HTR-8/SVneo (cell line): ENCODE measurements around the gene LST1.
"Not testable (repeated sequence)": the region's sequence is repeated elsewhere in the genome, so short reads cannot be mapped to it uniquely, and the experiment has no call there.

Experiments used
- DNase-seq: peaks from one replicate; pipeline ENCODE4 v3.0.0; 2011; ENCODE audit warnings: low spot score, mixed read lengths; ENCODE audit not compliant: insufficient read length
- FAIRE-seq: peaks from 2 replicates; lab custom pipeline; 2011; peaks lifted over from hg19 to GRCh38; lab: Jason Lieb, UNC

Gene LST1

DNA sequence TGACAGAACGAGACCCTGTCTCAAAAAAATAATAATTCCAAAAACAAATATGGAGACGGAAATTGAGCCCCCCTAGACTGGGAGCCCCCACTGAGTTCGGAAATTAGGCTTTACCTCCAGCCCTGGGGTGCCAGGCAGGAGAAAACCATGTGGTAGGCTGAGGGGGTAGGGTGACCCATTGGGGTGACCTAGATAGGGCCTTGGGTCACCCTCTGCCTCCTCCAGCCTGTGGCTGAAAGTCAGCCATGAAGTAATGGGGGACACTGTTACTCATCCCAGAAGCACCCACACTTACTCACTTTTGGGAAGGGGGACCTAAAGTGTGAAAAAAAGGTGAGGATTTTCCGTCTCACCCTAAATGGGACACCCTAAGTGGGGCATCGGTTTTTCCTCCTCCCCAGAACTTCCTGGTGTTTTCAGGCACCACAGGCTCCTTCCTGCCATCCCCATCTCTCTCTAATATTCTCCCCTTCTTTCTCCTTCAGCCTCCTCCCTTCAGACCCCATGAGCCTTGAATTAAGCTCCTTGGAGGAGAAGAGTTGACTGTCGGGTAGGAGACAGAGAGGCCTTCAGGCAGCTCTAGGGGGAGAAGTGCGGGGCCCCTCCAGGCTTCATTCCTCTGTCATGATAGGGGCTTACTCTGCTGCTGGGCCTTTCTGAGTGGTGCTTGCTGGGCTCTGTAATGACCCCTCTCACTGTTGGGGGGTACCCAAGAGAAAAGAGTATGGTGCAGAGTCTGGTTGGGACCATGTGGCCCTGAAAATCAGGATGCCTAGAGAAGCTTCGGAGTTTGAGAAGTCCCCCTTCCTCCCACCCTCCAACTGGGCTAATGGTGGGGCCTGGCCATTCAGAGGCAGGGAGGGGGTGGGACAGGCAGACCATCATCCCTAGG, 6.3 kb upstream of the LST1 start:
- FAIRE-seq (no peak), DNase-seq (no peak)

DNA sequence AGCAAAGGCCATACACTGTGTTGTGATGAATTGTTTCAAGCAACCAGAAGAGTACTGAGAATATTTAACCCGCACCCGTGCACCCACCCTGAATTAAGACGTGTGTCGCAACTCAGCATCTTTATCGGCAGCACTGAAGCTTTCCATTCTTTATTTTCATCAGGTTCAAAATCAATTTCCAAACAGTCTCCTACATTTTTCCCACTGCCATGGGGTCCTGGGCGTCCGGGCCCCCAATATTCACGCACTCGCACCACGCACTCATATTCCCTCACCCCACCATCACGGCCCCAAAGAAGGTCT, 5.7 kb upstream of the LST1 start:
- FAIRE-seq (no peak), DNase-seq (no peak)

DNA sequence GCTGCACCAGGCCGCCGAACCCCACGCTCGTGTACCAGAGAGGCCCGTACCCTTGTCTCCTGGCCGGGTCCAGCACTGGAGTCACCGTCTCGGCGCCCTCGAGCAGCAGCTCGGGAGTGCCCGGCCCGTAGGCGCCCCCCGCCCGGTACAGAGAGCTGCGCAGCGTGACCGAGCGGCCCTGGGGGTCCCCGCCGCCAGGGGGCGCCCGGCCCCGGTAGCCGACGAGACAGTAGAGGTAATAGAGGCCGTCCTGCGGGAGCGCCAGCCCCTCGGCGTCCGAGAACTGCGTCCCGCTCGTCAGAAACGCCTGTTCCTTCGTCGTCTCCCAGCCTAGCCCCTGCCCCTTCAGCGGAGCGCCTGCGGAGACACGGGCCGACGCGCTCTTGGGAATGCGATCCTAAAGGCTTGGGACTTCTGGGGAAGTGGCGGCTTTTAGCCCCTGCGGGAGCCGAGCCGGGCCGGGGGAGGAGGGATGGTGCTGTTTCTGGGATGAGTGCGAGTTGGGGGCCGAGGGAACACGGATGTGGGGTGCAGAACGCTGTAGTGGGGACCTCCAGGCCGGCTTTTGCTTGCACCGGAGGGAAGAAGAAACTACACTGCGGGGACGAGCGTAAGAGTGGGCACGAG, 5.2 kb upstream of the LST1 start:
- DNase-seq (peak; percentile 90), FAIRE-seq (no peak)

DNA sequence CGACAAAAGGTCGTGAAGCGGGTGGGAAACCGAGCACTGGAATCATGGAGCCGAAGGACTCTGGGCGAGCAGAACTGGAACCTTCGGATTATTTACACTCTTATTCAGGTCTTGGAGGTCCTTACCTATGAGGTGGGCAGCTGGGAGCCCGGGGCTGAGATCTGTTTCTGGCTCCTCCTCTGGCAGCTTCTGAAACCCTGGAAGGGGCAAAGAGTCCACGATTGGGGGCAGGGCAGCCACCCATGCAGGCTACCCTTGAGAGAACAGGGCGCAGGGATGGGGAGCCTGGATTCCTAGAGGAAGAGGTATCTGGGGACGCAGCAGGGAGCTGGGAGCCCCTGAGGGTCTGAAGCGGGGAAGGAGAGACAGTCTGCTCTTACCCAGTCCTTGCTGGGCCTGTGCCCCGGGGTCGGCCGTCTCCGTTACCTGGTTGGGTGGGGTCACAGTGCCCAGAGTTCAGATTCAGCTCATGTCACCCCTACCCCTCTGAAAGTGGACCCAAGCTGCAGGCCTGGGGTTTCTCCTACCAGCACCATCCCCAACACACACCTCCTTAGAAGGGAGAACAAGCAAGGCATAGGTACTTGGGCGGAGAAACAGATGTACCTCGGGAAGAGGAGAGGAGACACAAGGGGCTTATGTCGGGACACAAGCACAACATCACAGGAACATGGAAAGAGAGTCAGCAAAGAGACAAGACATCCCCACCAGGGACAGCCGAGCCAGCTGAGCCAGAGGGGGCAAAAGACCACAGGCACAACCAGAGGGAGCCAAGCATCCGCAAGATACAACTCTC, 4.4 kb upstream of the LST1 start:
- DNase-seq (no peak), FAIRE-seq (no peak)

DNA sequence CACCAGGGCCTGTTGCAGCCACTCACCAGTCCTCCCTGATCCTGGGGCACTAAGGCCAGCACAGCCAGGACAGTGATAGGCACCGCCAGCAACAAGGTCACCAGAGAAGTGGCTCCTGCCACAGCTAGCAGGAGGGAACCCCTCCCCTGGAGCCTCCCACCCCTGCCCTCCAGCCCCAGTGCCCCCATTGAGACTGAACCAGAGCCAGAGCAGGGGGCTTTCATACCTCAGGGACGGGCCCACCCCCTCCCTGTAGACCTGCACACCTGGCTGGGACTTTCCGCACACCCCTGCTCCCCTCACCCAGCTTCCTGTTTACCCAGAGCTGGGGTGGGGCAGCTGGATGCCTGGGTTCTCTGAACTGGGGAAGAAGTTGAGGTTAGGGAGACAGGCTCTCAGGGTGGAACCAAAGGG, 3.8 kb upstream of the LST1 start, which contains the start of gene LTB:
TSS of gene LTB (minus strand) at position 195 of the 414 bp plus-strand sequence. CDS start at position 188, 7 bp downstream.
- DNase-seq (no peak), FAIRE-seq (no peak)

DNA sequence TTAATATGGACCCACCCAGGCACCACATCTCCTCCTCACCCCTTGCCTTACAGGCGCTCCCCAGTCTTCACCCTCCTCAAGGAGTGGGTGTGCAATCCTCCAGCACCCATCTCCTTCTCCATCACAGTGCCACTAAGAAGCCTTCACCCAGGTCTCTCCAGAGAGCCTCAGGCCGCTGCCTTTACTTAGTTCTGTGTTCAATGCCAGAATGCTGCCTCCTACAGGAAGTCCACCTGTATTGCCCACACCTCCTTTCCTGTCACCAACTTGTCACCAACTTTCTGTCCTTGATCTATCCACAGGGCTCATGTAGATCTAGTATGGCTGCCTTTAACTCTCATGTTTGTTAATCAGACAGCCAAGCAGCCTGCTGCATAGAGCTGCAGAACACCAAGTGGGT, 586 bp upstream of the LST1 start:
- DNase-seq (no peak), FAIRE-seq (peak; percentile 20)

DNA sequence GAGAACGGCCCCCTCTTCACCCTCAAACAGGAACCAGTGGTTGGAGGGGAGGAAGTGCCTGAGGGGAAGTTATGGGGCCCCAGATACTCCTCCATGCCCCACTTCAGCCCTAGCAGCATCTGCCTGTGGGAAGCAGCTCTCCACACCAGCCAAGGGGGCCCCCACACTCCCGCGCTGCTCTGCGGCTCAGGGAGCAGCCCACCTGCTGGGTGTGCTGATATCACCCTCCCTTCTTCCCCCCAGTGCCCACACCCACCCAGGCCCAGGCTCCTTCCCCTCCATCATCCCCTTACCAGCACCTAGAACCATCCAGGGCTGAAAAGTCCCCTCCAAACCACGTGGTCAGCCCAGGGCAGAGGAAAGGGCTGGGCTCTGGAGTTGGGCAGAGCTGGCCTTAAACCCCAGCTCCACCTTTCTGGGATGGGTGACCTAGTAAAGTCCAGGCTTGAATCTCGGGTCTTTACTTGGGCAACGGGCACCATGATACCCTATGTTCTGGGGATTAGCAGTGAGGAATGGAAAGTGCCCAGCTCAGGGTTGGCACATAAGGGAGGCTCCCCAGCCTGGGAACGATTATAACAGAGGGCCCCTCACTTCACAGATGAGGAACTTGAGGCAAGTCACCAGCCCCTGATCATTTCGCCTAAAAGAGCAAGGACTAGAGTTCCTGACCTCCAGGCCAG, 663 bp downstream of the LST1 start:
- DNase-seq (no peak), FAIRE-seq (no peak)

DNA sequence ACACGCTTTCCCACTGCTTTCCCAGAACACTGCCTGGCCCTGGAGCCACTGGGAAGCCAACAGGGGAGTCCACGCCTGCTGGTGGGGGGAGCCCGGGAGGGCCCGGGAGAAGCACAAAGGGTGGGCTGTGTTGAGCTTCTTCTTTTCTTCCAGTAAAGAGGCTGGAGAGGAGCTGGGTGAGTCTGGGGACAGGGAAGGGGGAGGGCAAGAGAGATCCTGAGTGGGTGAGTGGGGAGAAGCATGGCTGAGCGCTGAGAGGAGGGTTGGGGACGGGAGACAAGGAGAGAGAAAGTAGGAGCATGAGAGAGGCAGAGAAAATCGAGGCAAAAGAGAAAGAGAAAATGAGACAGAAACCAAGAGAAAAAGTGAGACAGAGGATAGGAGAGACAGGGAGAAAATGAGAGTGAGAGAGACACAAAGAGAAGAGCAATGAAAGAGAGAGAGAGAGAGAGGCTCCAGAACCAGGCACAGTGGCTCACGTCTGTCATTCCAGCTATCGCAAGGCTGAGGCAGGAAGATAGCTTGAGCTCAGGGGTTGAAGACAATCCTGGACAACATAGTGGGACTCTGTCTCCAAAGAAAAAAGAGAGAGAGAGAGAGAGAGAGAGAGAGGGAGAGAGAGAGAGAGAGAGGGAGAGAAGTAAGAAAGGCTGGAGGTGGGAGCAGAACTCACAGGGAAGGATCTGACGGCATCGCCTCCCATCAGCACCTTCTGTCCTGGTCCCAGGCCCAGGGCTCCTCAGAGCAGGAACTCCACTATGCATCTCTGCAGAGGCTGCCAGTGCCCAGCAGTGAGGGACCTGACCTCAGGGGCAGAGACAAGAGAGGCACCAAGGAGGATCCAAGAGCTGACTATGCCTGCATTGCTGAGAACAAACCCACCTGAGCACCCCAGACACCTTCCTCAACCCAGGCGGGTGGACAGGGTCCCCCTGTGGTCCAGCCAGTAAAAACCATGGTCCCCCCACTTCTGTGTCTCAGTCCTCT, 2.0 kb downstream of the LST1 start:
- DNase-seq (no peak), FAIRE-seq (no peak)

DNA sequence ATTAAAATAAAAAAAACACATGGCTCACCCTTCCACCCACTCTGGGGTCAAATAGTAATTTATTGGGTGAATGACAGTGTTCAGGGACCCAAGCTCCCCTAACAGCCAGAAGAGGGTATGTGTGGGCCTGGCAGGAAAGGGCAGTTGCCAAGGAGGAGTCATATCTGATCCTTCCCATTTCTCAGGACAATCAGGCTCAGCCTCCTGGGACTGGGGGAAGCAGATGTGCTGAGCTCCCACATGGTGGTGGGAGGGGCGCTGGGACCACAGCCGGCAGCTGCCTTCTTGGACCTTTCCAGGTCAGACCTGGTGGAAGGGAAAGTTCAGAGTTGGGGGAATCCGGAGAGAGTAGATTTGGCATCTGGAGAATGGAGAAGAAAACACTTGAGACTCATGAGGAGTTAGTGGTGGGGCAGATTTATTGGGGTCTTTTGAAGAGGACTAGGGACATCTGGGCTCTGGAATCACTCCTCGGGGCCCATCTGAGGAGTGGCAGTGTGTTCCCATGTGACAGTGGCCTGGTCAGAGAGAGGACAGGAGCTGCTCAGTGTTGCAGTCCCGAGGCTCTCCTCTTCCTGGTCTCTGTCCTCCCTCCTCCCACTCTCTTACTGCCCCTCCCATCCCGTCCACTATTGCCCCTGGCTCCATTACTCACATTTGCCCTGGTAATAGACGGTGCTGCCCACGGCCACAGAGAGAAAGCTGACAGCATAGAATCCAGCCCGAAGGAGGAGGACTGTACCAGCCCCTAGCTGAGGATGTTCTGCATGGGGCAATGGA, 3.0 kb downstream of the LST1 start:
- DNase-seq (no peak), FAIRE-seq (no peak)

DNA sequence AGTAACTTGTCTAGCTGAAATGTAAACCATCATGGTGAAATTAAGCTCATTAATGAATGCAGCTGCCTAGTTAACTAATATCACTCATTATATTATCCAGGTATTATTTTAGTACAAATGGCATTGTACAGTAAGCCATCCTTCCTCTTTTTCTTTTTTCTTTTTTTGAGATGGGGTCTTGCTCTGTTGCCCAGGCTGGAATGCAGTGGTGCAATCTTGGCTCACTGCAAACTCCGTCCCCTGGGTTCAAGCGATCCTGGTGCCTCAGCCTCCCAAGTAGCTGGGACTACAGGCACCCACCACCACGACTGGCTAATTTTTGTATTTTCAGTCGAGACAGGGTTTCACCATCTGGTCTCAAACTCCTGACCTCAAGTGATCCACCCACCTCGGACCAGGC, 4.6 kb downstream of the LST1 start:
- DNase-seq, FAIRE-seq: not testable (repeated sequence)

DNA sequence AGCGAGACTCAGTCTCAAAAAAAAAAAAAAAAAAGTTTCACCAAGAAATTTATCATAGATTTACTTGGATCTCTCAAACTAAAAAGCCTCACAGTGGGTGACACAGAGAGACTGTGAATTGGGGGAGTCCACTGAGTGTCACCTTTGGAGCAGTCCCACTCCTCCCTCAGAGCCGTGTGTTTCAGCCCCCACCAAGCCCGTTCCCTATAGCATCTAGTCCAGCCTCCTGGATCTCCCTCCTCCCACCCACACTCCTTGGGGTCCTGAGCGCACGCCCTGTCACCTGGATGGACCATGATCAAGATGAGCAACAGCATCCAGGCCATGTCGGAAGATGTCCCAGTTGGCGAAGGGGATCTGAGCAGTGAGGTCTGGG, 6.3 kb downstream of the LST1 start:
- FAIRE-seq (no peak), DNase-seq (no peak)

DNA sequence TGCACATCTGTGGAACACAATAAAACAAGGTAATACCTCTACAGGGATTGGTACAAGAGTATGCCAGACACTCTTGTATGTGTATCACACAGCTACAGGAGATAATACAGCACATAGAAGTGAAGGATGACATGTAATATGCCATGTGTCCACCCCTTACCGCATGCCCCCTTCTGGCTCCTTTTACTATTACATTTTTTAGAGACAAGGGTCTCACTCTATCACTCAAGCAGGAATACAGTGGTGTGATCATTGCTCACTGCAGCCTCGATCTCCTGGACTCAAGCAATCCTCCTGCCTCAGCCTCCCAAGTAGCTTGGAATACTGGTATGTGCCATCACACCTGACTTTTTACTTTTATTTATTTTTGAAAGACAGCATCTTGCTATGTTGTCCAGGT, 10.9 kb downstream of the LST1 start:
- FAIRE-seq (no peak), DNase-seq (peak; percentile 63)

DNA sequence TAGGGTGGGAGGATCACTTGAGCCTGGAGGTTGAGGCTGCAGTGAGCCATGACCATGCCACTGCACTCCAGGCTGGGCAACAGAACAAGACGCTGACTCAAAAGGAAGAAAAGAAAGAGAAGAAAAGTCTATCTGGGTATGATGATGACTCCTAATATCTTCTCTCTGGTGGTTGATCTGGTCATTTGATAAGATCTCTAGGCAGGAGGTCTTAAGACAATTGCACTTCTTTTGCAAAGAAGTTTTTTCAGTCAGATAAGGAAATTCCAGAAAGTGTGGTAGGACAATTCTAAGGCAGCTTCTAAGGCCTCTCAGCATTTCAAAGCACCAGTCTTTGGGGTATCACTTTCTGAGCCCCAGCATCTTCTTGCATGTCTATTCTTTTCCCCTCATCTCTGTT, 21.2 kb downstream of the LST1 start:
- FAIRE-seq = no peak

DNA sequence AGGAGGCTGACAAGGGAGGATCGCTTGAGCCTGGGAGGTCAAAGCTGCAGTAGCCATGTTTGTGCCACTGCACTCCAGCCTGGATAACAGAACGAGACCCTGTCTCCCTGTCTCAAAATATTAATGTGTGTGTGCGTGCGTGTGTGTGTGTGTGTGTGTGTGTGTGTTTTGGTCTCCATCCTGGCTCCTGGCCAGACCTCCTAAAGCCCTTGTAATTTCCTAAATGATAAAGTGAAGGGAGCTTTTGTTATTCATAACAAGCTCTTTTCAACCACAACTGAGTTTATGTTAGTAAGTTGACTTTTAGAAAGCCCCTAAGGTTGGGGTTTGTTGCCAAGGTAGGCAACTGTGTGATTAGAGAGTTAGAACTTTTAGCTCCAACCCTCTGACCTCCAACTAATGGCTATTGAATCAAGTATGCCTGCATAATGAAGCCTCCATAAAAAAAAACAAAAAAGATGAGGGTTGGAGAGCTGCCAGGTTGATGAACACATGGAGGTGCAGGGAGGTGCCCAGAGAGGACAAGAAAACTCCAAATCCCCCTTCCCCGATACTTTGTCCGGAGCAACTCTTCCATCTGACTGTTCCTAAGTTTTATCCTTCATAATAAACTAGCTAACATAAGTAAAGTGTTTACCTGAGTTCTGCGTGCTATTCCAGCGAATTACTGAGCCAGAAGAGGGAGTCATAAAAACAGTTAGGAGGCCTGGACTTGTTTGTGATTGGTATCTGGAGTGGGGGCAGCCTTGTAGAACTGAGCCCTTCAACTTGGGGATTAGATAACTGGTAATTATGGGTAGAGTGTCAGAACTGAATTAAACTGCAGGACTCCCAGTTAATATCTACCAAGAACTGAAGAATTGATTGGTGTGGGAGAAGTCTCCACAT, 23.7 kb downstream of the LST1 start:
- DNase-seq (no peak), FAIRE-seq (no peak)

More for the DNA sequence above, 21.2 kb downstream of the LST1 start:
- DNase-seq = no peak

DNA sequence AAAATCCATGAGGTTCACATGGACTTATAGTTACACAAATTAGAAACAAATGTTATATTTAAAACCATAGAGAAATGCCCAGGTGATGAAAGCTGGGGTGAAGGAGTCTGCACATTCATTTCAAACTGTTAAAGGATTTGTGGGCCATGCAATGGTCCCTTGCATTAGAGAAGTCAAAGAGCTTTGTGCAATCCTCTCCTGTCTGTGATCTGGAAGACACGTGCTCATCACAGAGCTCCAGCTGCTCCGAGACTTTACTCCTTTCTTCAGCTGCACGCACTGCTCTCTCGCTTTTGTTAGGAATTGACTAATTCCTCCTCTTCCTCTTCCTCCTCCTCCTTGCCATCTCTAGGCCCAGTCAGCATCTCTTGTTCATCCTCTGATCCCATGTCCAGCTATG, 24.9 kb downstream of the LST1 start:
- FAIRE-seq = no peak

DNA sequence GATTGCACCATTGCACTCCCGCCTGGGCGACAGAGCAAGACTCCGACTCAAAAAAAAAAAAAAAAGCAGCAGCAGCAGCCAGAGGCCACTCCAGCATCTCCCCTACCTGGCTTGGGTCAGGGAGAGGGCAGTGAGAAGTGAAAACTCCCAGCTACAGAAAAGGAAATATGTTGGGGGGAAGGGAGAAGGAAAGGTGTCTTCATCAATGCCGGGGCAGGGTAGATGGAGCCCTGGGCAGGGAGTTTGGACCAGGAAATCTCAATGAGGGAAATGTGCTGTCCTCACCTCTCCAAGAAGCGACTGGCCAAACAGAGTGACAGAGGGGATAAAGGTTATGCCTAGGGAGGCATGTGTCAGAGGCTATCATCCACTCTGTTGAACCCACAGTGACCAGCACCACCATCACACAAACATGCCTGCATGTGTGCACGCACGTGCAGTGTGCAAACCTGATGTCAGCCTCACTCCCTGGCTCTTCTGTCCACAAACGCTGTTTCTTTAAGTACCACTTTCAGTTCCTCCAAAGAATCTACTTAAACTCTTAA, 28.1 kb downstream of the LST1 start:
- DNase-seq = no peak

More for the DNA sequence above, 24.9 kb downstream of the LST1 start:
- DNase-seq = no peak

More for the DNA sequence above, 28.1 kb downstream of the LST1 start:
- FAIRE-seq = no peak
